Measurements from ENCODE around the gene ODAD3.

- TF ChIP-seq, protein P1, sequence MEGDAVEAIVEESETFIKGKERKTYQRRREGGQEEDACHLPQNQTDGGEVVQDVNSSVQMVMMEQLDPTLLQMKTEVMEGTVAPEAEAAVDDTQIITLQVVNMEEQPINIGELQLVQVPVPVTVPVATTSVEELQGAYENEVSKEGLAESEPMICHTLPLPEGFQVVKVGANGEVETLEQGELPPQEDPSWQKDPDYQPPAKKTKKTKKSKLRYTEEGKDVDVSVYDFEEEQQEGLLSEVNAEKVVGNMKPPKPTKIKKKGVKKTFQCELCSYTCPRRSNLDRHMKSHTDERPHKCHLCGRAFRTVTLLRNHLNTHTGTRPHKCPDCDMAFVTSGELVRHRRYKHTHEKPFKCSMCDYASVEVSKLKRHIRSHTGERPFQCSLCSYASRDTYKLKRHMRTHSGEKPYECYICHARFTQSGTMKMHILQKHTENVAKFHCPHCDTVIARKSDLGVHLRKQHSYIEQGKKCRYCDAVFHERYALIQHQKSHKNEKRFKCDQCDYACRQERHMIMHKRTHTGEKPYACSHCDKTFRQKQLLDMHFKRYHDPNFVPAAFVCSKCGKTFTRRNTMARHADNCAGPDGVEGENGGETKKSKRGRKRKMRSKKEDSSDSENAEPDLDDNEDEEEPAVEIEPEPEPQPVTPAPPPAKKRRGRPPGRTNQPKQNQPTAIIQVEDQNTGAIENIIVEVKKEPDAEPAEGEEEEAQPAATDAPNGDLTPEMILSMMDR (IDR thresholded peaks at IDR 0.05; ENCODE audit: poor library complexity), result no peak
- TF ChIP-seq EZH2 (IDR thresholded peaks at IDR 0.05; ENCODE audit: borderline replicate concordance), result no peak
Observed at GRCh38 chr19:11458236-11458900, 23.4 kb upstream of the ODAD3 start.

Measured in hepatocyte (in vitro differentiated cells).